HepG2 (cell line): ENCODE measurements around the gene DHRS11. TPM values are rescaled to one million over a fixed set of nuclear protein-coding genes. Genes with fewer than 3 reads are reported as not detected.

Experiments
- ARID2 ChIP-seq: sonication (generic); formaldehyde crosslinking; IDR thresholded peaks from 2 replicates; pipeline ENCODE4 v1.8.1; 2022; ENCODE audit warnings: mild to moderate bottlenecking, missing genetic modification reagents, borderline replicate concordance
- ATF7-NPFF ChIP-seq: sonication (generic); formaldehyde crosslinking; IDR thresholded peaks from 2 replicates; pipeline ENCODE4 v1.8.1; 2023; ENCODE audit warnings: mild to moderate bottlenecking, low read depth, missing genetic modification reagents, moderate library complexity
- CBX5 ChIP-seq: sonication (generic); formaldehyde crosslinking; IDR thresholded peaks from 2 replicates; pipeline ENCODE4 v1.4.0; 2020; ENCODE audit warnings: missing genetic modification reagents, borderline replicate concordance
- CEBPG ChIP-seq: IDR thresholded peaks from 2 replicates; pipeline ENCODE4 v1.6.1; 2016
- CREM ChIP-seq, 2 experiments: sonication (generic) in 1 of 2; formaldehyde crosslinking in 1 of 2; IDR thresholded peaks; 2 replicates each; pipeline versions ENCODE4 v1.4.0 to v1.6.1; 2016 to 2020; ENCODE audit warnings: antibody characterized with exemption in 1 of 2, mild to moderate bottlenecking in 1 of 2, missing genetic modification reagents in 1 of 2
- ETV6 ChIP-seq: sonication (generic); formaldehyde crosslinking; conservative IDR thresholded peaks from 2 replicates; pipeline ENCODE4 v1.4.0; 2020; ENCODE audit warnings: missing genetic modification reagents
- FOXC1 ChIP-seq: sonication (generic); formaldehyde crosslinking; IDR thresholded peaks from 2 replicates; pipeline ENCODE4 v1.8.0; 2022; ENCODE audit warnings: mild to moderate bottlenecking, missing genetic modification reagents, borderline replicate concordance
- HDAC1 ChIP-seq: sonication (generic); formaldehyde crosslinking; IDR thresholded peaks from 2 replicates; pipeline ENCODE4 v1.5.1; 2020; ENCODE audit warnings: mild to moderate bottlenecking, missing genetic modification reagents
- HDAC6 ChIP-seq: fragments of 200-600 bp; sonication (generic); IDR thresholded peaks from 2 replicates; pipeline ENCODE4 v1.7.0; 2017; ENCODE audit warnings: mild to moderate bottlenecking, antibody characterized with exemption, low read length, low read depth
- RBFOX2 ChIP-seq: fragments of 200-400 bp; formaldehyde crosslinking; IDR thresholded peaks from 2 replicates; pipeline ENCODE4 v1.6.1; 2017; ENCODE audit warnings: low read depth, mild to moderate bottlenecking, low read length
- RFX5 ChIP-seq: IDR thresholded peaks from 2 replicates; pipeline ENCODE4 v1.6.1; 2011; ENCODE audit warnings: low read depth, low read length, improper control_type of control experiment
- SIN3A ChIP-seq: IDR thresholded peaks from 2 replicates; pipeline ENCODE4 v1.6.1; 2011; ENCODE audit warnings: low read depth, mild to moderate bottlenecking, control low read depth, low read length, borderline replicate concordance
- SIX4 ChIP-seq: sonication (generic); formaldehyde crosslinking; IDR thresholded peaks from 2 replicates; pipeline ENCODE4 v1.4.0; 2020; ENCODE audit warnings: missing genetic modification reagents
- SMAD1 ChIP-seq: sonication (generic); formaldehyde crosslinking; IDR thresholded peaks from 2 replicates; pipeline ENCODE4 v1.4.0; 2020; ENCODE audit warnings: missing genetic modification reagents, low read depth, mild to moderate bottlenecking, borderline replicate concordance
- SMAD3 ChIP-seq: sonication (generic); formaldehyde crosslinking; IDR thresholded peaks from 2 replicates; pipeline ENCODE4 v1.4.0; 2020; ENCODE audit warnings: missing genetic modification reagents
- SP2 ChIP-seq: sonication (generic); formaldehyde crosslinking; IDR thresholded peaks from 2 replicates; pipeline ENCODE4 v1.5.1; 2020; ENCODE audit warnings: mild to moderate bottlenecking, missing genetic modification reagents
- TBL1XR1 ChIP-seq: fragments of 150-350 bp; IDR thresholded peaks from 2 replicates; pipeline ENCODE4 v1.6.1; 2014; ENCODE audit warnings: borderline replicate concordance, low read length; ENCODE audit not compliant: partially characterized antibody
- TRIM24 ChIP-seq: sonication (generic); formaldehyde crosslinking; IDR thresholded peaks from 2 replicates; pipeline ENCODE4 v1.8.0; 2022; ENCODE audit warnings: mild to moderate bottlenecking, missing genetic modification reagents
- YEATS4 ChIP-seq: sonication (generic); formaldehyde crosslinking; IDR thresholded peaks from 2 replicates; pipeline ENCODE4 v1.4.0; 2020; ENCODE audit warnings: missing genetic modification reagents, borderline replicate concordance
- ZBTB1 ChIP-seq: sonication (generic); formaldehyde crosslinking; IDR thresholded peaks from 2 replicates; pipeline ENCODE4 v1.4.0; 2020; ENCODE audit warnings: missing genetic modification reagents, borderline replicate concordance
- ZBTB7A ChIP-seq: sonication (generic); formaldehyde crosslinking; IDR thresholded peaks from 2 replicates; pipeline ENCODE4 v1.8.0; 2022; ENCODE audit warnings: mild to moderate bottlenecking, missing genetic modification reagents
- ZFP37 ChIP-seq: sonication (generic); formaldehyde crosslinking; IDR thresholded peaks from 2 replicates; pipeline ENCODE4 v1.4.0; 2020; ENCODE audit warnings: missing genetic modification reagents, borderline replicate concordance
- ZNF607 ChIP-seq: sonication (generic); formaldehyde crosslinking; IDR thresholded peaks from 2 replicates; pipeline ENCODE4 v1.5.1; 2020; ENCODE audit warnings: missing genetic modification reagents, mild to moderate bottlenecking, borderline replicate concordance
- ZNF629 ChIP-seq: sonication (generic); formaldehyde crosslinking; conservative IDR thresholded peaks from 2 replicates; pipeline ENCODE4 v1.5.0; 2020; ENCODE audit warnings: missing genetic modification reagents
- ZNF747 ChIP-seq: sonication (generic); formaldehyde crosslinking; IDR thresholded peaks from 2 replicates; pipeline ENCODE4 v1.8.1; 2023; ENCODE audit warnings: missing genetic modification reagents, mild to moderate bottlenecking, borderline replicate concordance
- ZNF75D ChIP-seq: sonication (generic); formaldehyde crosslinking; IDR thresholded peaks from 2 replicates; pipeline ENCODE4 v1.8.1; 2023; ENCODE audit warnings: missing genetic modification reagents, mild to moderate bottlenecking, borderline replicate concordance
- ZNF773 ChIP-seq: sonication (generic); formaldehyde crosslinking; IDR thresholded peaks from 2 replicates; pipeline ENCODE4 v1.4.0; 2020; ENCODE audit warnings: missing genetic modification reagents, borderline replicate concordance
- ZSCAN25 ChIP-seq: sonication (generic); formaldehyde crosslinking; IDR thresholded peaks from 2 replicates; pipeline ENCODE4 v1.8.0; 2022; ENCODE audit warnings: mild to moderate bottlenecking, missing genetic modification reagents
- polyA plus RNA-seq, 8 experiments: library from polyadenylated mRNA; depleted of rRNA in 3 of 8; stranded (reverse) in 7 of 8; unstranded in 1 of 8; fragments of >200 nt; fragmentation: Illumina TruSeq in 4 of 8; extraction: Trizol in 4 of 8; gene quantifications; 2 replicates each; pipeline versions ENCODE4 v1.2.1 to v1.2.3, GENCODE V29; 2011 to 2016; ENCODE audit warnings: low read depth in 4 of 8, missing spikeins in 1 of 8, mixed read lengths in 1 of 8; ENCODE audit not compliant: insufficient read depth in 1 of 8
- total RNA-seq, 5 experiments: library from RNA; depleted of rRNA; stranded (reverse); fragments of >200 nt; fragmentation: Illumina TruSeq; extraction: Trizol; gene quantifications; 2 replicates each; pipeline ENCODE4 v1.2.3, GENCODE V29; 2016; ENCODE audit warnings: low read depth in 1 of 5
- TF ChIP-seq, protein P1 (sequence below): sonication (generic); formaldehyde crosslinking; IDR thresholded peaks from 2 replicates; pipeline ENCODE4 v1.4.0; 2020; ENCODE audit warnings: mild to moderate bottlenecking, missing genetic modification reagents

Gene DHRS11
- total and polyA plus RNA-seq, 2 of the 13 experiments (the other 11 are each of a cell fraction or from before 2014, with no cell fraction given), result 28.4 to 41.9 TPM

DNA sequence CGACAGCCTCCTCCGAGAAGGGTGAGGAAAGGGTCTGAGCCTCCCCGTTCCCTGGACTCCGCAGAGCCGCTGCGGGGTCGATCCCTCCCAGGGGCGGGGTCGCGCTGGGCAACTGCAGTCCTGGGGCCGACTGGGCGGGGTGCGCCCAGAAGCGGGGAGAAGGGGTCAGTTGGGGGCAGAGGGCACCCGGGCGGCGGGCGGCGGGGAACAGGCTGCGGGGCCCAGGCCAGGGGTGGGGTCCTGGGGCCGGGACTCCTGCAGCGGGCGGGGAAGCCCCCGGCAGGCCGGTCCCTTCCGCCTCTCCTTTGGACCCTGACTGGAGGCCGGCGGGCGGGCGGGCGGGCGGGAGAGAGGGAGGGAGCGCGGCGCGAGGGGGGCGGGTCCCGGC, 46.6 kb upstream of the DHRS11 start (continued):
- TF ChIP-seq, protein P1, sequence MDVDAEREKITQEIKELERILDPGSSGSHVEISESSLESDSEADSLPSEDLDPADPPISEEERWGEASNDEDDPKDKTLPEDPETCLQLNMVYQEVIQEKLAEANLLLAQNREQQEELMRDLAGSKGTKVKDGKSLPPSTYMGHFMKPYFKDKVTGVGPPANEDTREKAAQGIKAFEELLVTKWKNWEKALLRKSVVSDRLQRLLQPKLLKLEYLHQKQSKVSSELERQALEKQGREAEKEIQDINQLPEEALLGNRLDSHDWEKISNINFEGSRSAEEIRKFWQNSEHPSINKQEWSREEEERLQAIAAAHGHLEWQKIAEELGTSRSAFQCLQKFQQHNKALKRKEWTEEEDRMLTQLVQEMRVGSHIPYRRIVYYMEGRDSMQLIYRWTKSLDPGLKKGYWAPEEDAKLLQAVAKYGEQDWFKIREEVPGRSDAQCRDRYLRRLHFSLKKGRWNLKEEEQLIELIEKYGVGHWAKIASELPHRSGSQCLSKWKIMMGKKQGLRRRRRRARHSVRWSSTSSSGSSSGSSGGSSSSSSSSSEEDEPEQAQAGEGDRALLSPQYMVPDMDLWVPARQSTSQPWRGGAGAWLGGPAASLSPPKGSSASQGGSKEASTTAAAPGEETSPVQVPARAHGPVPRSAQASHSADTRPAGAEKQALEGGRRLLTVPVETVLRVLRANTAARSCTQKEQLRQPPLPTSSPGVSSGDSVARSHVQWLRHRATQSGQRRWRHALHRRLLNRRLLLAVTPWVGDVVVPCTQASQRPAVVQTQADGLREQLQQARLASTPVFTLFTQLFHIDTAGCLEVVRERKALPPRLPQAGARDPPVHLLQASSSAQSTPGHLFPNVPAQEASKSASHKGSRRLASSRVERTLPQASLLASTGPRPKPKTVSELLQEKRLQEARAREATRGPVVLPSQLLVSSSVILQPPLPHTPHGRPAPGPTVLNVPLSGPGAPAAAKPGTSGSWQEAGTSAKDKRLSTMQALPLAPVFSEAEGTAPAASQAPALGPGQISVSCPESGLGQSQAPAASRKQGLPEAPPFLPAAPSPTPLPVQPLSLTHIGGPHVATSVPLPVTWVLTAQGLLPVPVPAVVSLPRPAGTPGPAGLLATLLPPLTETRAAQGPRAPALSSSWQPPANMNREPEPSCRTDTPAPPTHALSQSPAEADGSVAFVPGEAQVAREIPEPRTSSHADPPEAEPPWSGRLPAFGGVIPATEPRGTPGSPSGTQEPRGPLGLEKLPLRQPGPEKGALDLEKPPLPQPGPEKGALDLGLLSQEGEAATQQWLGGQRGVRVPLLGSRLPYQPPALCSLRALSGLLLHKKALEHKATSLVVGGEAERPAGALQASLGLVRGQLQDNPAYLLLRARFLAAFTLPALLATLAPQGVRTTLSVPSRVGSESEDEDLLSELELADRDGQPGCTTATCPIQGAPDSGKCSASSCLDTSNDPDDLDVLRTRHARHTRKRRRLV (CRISPR knock-in tag), result 0 out of 2 replicates have a peak, but pooled peaks have one; percentile 1
- TF ChIP-seq ZBTB7A (CRISPR knock-in tag) (no peak), FOXC1 (no peak), TRIM24 (CRISPR knock-in tag) (no peak), ZNF747 (CRISPR knock-in tag) (no peak), ZBTB1 (CRISPR knock-in tag) (no peak), SP2 (CRISPR knock-in tag) (0 out of 2 replicates have a peak, but pooled peaks have one; percentile 25), ZNF75D (CRISPR knock-in tag) (no peak), SIN3A (no peak), HDAC6 (no peak), HDAC1 (CRISPR knock-in tag) (0 out of 2 replicates have a peak, but pooled peaks have one; percentile 49), CEBPG (no peak), RFX5 (no peak), TBL1XR1 (no peak), SMAD1 (CRISPR knock-in tag) (no peak; the same call in 1 of the 2 replicates), YEATS4 (peak; percentile 81), SMAD3 (CRISPR knock-in tag) (no peak), ZNF607 (CRISPR knock-in tag) (no peak), SIX4 (CRISPR knock-in tag) (no peak), ZSCAN25 (CRISPR knock-in tag) (no peak), CREM (IDR thresholded peaks at IDR 0.05) (no peak), CREM (CRISPR knock-in tag; IDR thresholded peaks at IDR 0.05) (0 out of 2 replicates have a peak, but pooled peaks have one; percentile 6), ATF7-NPFF (no peak), ZNF773 (CRISPR knock-in tag) (0 out of 2 replicates have a peak, but pooled peaks have one; percentile 21), ZNF629 (CRISPR knock-in tag) (0 out of 2 replicates have a peak, but pooled peaks have one; percentile 3), CBX5 (CRISPR knock-in tag) (no peak), RBFOX2 (peak; percentile 82), ARID2 (no peak), ZFP37 (CRISPR knock-in tag) (no peak), ETV6 (CRISPR knock-in tag) (no peak)
